GM18858 (cell line): ENCODE results near the gene AKIP1.
"Not testable (repeated sequence)": the region's sequence is repeated elsewhere in the genome, so short reads cannot be mapped to it uniquely, and the experiment has no call there.

Experiments
- ATAC-seq: cut with Tn5 transposase; IDR thresholded peaks from one replicate; pipeline ENCODE4 v1.9.1; 2021; ENCODE audit not compliant: unreplicated experiment

The AKIP1 gene

GRCh38 chr11:8911029-8911823, at the start of gene AKIP1:
TSS of gene AKIP1 (plus strand) at chr11:8911189. CDS start at chr11:8911450, 261 bp downstream.
- ATAC-seq = peak; percentile 75

- no peak for ATAC-seq
These were observed 47.2 kb upstream of the AKIP1 start for GRCh38 chr11:8863838-8864237.

- ATAC-seq = no peak
These were observed 45.7 kb upstream of the AKIP1 start for GRCh38 chr11:8865304-8865703.

- no peak for ATAC-seq
These were observed 44.0 kb upstream of the AKIP1 start for GRCh38 chr11:8867035-8867434.

GRCh38 chr11:8867931-8868631, 42.9 kb upstream of the AKIP1 start:
- ATAC-seq = no peak

GRCh38 chr11:8870411-8871170, 40.4 kb upstream of the AKIP1 start:
- no peak for ATAC-seq

- no peak for ATAC-seq
These were observed 39.7 kb upstream of the AKIP1 start for GRCh38 chr11:8871171-8871775.

GRCh38 chr11:8871962-8872361, 39.0 kb upstream of the AKIP1 start:
- ATAC-seq = no peak

GRCh38 chr11:8873741-8874405, 37.1 kb upstream of the AKIP1 start:
- no peak for ATAC-seq

GRCh38 chr11:8878771-8879170, 32.2 kb upstream of the AKIP1 start:
- no peak for ATAC-seq

- ATAC-seq = not testable (repeated sequence)
These were observed 29.4 kb upstream of the AKIP1 start for GRCh38 chr11:8881585-8881984.

- no peak for ATAC-seq
These were observed 24.7 kb upstream of the AKIP1 start for GRCh38 chr11:8886322-8886721.

GRCh38 chr11:8891185-8891584, 19.8 kb upstream of the AKIP1 start:
- ATAC-seq = not testable (repeated sequence)

- no peak for ATAC-seq
These were observed 11.8 kb upstream of the AKIP1 start for GRCh38 chr11:8899119-8899753.

- ATAC-seq = no peak
These were observed 5.3 kb upstream of the AKIP1 start for GRCh38 chr11:8905528-8906165.

- no peak for ATAC-seq
These were observed 3.9 kb upstream of the AKIP1 start for GRCh38 chr11:8907116-8907515.

GRCh38 chr11:8908099-8908498, 2.9 kb upstream of the AKIP1 start:
- no peak for ATAC-seq

GRCh38 chr11:8910649-8911026, 351 bp upstream of the AKIP1 start:
- ATAC-seq = no peak

- no peak for ATAC-seq
These were observed 3.1 kb downstream of the AKIP1 start for GRCh38 chr11:8913961-8914660.
